ENCODE data around the gene TXNL4A.
"Not testable (repeated sequence)": the region's sequence is repeated elsewhere in the genome, so short reads cannot be mapped to it uniquely, and the experiment has no call there.

Gene TXNL4A

GRCh38 chr18:80010551-80010906 is 22.2 kb upstream of the TXNL4A start:
- in situ Hi-C loops (cut with HindIII; ENCODE audit: low sequenced_read_pairs) = no loop called here
- DNase-seq (ENCODE audit: low read depth) = no peak
- H3K4me3 ChIP-seq (ENCODE audit: low read depth, low read length) = no peak overlapping the region
- no peak for TF ChIP-seq CTCF (IDR thresholded peaks at IDR 0.05; ENCODE audit: low read depth, low read length, missing control alignments)

- in situ Hi-C loops (cut with HindIII; ENCODE audit: low sequenced_read_pairs) = no loop called here
- no peak for TF ChIP-seq CTCF (IDR thresholded peaks at IDR 0.05; ENCODE audit: low read depth, low read length, missing control alignments)
- peak; percentile 84 for DNase-seq (ENCODE audit: low read depth)
- no peak overlapping the region for H3K4me3 ChIP-seq (ENCODE audit: low read depth, low read length)
These were observed 21.5 kb upstream of the TXNL4A start for GRCh38 chr18:80009661-80010550.

- no peak for TF ChIP-seq CTCF (IDR thresholded peaks at IDR 0.05; ENCODE audit: low read depth, low read length, missing control alignments)
- DNase-seq (ENCODE audit: low read depth) = no peak
- no peak overlapping the region for H3K4me3 ChIP-seq (ENCODE audit: low read depth, low read length)
- in situ Hi-C loops (cut with HindIII; ENCODE audit: low sequenced_read_pairs) = no loop called here
These were observed 18.4 kb upstream of the TXNL4A start for GRCh38 chr18:80006724-80007123.

- in situ Hi-C loops (cut with HindIII; ENCODE audit: low sequenced_read_pairs) = no loop called here
- no peak for TF ChIP-seq CTCF (IDR thresholded peaks at IDR 0.05; ENCODE audit: low read depth, low read length, missing control alignments)
- H3K4me3 ChIP-seq (ENCODE audit: low read depth, low read length) = no peak overlapping the region
- no peak for DNase-seq (ENCODE audit: low read depth)
These were observed 16.4 kb upstream of the TXNL4A start for GRCh38 chr18:80004600-80005342.

GRCh38 chr18:80002468-80002867 is 14.1 kb upstream of the TXNL4A start:
- in situ Hi-C loops (cut with HindIII; ENCODE audit: low sequenced_read_pairs) = no loop called here
- TF ChIP-seq CTCF (IDR thresholded peaks at IDR 0.05; ENCODE audit: low read depth, low read length, missing control alignments) = no peak
- DNase-seq (ENCODE audit: low read depth) = no peak
- H3K4me3 ChIP-seq (ENCODE audit: low read depth, low read length) = no peak overlapping the region

GRCh38 chr18:80000877-80001276 is 12.5 kb upstream of the TXNL4A start:
- no peak overlapping the region for H3K4me3 ChIP-seq (ENCODE audit: low read depth, low read length)
- in situ Hi-C loops (cut with HindIII; ENCODE audit: low sequenced_read_pairs) = no loop called here
- no peak for TF ChIP-seq CTCF (IDR thresholded peaks at IDR 0.05; ENCODE audit: low read depth, low read length, missing control alignments)
- no peak for DNase-seq (ENCODE audit: low read depth)

DNA sequence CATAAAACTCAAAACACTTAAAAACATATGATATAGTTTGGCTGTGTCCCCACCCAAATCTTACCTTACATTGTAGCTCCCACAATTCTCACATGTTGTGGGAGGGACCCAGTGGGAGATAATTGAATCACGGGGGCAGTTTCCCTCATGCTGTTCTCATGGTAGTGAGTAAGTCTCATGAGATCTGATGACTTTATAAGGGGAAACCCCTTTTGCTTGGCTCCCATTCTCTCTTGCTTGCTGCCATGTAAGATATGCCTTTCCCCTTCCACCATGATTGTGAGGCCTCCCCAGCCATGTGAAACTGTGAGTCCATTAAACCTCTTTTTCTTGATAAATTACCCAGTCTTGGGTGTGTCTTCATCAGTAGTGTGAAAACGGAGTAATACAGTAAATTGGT is 11.3 kb upstream of the TXNL4A start:
- DNase-seq (ENCODE audit: low read depth); in situ Hi-C loops (cut with HindIII; ENCODE audit: low sequenced_read_pairs): not testable (repeated sequence)

More for the DNA sequence above, 11.3 kb upstream of the TXNL4A start:
- not testable (repeated sequence) for H3K4me3 ChIP-seq (ENCODE audit: low read depth, low read length)
